ENCODE data around the gene DNAJB1.
A peak's percentile ranks its signal among the peaks of the same experiment; 100 is the strongest.
"Not testable (repeated sequence)": the region's sequence is repeated elsewhere in the genome, so short reads cannot be mapped to it uniquely, and the experiment has no call there.

DNAJB1 gene

DNA sequence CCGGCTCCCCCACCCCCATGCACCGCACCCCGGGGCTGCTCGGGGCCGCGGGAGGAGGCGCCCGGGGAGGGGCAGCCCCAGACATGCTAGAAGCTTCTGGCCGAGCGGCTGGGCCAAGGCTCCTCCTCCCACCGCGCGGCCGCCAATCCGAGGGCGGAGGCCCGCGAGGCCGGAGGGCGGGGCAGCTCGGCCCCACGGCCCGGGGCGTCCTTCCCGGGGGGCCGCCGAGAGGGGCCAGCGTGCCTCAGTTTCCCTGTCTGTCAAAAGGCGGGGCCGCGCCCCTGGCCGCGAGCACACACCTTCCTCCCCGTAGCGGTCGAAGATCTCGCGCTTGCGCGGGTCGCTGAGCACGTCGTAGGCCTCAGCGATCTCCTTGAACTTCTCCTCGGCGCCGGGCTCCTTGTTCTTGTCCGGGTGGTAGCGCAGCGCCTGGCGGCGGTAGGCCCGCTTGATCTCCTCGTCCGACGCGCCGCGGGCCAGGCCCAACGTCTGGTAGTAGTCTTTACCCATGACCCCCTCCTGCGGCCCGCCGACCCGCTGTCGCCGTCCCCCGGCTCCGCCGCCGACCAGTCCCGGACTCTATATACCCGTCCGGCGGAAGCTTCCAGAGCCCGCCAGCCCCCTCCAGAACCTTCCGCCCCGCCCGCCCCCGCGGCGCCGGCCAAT lies at the start of gene DNAJB1:
Gene DNAJB1, minus strand, starts transcription at position 558 of the 666 bp plus-strand sequence. Its CDS starts 48 bp downstream, at position 510.
- peak; percentile 80 for DNase-seq (ENCODE audit: low spot score)

DNA sequence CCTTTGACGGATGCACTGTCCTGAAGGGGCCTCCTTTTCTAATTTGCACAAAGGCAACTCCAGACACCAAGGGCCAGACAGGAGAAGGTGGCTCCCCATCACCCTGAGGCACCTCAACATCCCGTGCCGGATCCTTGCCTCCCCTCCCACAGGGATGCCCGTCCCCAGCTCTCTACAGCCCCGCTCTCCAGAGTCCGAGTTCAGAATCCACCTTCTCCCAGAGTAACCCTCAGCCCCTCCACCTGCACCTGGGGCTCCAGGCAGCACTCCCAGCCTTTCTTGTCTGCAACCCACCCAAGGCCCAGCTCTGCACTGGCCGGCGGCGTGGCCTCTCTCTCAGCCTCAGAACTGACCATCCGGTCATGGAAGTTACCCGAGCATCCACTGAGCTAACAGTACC lies 48.9 kb upstream of the DNAJB1 start:
- no peak for DNase-seq (ENCODE audit: low spot score)

DNA sequence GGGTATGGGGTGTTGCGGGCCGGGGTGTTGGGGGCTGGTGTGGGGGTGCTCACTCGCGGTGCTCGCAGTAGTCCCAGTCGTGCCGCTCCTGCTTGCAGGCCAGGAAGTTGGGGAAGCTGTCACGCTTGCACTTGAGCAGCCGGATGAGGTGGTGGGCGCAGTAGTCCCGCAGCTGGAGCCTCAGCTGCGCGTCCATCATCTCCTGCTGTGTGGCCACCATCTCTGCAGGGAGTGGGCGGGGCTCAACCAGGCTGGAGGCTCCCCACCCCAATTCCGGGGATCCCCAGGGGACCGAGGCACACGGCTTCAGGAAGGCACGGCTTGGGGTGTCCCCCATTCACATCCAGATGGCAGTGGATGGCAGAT lies 48.5 kb upstream of the DNAJB1 start:
- no peak for DNase-seq (ENCODE audit: low spot score)

DNA sequence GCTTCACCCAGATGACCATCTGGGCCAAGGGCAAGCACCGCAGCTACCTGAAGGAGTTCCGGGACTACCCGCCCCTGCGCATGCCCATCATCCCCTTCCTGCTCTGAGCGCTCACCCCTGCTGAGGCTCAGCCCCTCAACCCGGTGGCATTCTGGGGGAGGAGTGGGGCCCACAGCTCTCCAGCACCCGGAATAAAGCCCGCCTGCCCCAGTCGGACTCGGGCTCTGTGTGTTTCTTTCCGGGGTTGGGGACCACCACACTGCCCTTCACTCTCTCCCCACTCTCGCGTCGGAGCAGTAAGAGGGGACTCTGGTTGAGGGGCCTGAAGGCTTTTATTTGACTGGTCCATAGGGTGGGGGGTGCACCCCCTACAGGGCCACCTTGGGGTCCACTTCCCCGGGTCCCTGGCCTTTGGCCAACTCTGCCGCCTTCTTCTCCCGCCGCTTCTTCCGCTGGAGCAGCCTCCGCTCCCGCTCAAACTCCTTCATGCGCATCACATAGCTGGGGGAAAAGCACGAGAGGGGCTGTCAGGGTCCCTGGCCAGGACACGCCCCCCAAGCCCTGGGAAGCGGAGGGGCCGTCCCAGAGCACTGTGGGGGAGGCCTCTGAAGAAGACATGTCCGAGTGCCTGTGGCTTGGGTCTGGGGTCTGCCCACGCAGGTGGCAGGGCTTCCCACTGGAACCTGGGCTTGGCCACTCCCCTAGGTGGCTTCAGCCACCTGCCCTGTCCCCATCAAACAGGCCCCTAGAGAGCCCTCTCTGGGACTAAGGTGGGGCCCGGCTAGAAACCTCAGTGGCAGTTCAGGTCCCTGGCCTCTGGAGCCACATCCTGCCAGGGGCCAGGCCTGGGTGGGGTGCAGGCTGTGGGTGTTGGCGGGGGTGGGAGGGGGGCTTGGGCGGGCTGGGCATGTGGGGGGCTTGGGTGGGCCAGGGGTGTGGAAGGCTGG lies 47.8 kb upstream of the DNAJB1 start:
- DNase-seq (ENCODE audit: low spot score) = no peak

DNA sequence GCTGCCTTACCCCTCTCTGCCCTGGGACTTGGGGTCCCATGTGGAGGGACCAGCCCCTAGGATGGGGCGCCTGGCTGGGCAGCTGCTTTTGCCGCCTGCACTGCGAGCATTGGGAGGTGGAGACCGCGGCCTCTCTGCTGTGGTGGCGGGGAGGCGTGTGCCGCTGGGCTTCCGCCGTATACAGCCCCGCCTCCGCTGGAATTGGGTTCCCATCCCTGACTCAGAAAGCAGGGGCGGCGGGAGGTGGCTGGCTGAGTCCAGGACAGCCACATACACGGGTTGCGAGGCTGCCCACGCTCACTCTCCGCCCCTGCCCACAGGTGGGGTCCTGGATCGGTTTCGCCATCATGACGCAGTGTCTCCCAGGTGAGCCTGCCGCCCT lies 47.1 kb upstream of the DNAJB1 start:
- no peak for DNase-seq (ENCODE audit: low spot score)

DNA sequence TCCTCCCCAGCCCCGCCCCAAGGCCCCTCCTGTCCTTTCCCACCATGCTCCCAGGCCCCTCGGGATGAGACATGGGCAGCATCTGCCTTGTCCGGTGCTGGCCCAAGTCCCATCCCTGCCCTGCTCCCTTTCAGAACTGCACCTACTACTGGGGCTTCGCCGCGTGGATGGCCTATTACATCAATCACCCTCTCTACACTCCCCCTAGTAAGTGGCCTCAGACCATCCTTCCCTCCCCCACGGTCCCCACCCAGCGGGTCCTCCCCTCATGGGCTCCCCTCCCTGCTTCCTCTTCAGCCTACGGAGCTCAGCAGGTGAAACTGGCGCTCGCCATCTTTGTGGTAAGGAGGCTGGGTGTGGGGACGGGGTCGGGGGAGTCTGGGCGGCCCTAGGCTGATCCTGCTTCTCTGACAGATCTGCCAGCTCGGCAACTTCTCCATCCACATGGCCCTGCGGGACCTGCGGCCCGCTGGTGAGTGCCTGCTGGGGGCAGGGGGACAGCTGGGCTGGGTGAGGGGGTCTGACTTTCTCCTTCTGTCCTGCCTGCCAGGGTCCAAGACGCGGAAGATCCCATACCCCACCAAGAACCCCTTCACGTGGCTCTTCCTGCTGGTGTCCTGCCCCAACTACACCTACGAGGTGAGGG lies 46.6 kb upstream of the DNAJB1 start:
- DNase-seq (ENCODE audit: low spot score) = not testable (repeated sequence)

DNA sequence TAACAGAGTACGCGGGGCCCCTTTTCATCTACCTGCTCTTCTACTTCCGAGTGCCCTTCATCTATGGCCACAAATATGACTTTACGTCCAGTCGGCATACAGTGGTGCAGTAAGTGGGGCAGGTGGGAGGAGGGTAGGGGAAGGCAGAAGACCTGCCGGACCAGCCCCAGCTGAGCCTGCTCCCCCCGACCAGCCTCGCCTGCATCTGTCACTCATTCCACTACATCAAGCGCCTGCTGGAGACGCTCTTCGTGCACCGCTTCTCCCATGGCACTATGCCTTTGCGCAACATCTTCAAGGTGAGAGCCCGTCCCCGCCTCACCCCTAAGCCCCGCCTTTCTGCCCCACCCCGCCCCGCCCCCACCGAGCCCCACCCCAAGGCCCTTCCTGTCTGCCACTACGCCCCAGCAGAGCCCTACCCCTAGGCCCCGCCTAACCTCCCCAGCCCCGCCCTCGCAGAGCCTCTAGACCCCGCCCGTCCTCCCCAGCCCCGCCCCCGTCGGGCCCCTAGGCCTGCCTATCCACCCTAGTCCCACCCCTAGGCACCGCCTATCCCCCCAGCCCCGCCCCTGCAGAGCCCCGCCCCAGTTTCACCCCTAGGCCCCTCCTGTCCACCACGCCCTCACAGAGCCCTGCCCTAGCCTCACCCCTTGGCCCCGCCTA lies 45.9 kb upstream of the DNAJB1 start:
- DNase-seq (ENCODE audit: low spot score) = peak; percentile 49

DNA sequence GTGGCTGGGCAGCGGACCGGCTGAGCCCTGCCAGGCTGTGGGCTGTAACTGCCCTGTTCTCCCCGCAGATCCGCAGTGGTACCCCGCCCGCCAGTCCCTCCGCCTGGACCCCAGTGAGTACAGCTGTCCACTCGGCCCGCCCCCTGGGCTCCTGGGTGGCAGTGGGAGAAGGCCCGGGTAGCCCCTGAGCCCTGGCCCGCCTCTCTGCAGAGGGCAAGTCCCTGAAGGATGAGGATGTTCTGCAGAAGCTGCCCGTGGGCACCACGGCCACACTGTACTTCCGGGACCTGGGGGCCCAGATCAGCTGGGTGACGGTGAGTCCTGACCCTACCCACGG lies 45.4 kb upstream of the DNAJB1 start:
- DNase-seq (ENCODE audit: low spot score) = no peak

DNA sequence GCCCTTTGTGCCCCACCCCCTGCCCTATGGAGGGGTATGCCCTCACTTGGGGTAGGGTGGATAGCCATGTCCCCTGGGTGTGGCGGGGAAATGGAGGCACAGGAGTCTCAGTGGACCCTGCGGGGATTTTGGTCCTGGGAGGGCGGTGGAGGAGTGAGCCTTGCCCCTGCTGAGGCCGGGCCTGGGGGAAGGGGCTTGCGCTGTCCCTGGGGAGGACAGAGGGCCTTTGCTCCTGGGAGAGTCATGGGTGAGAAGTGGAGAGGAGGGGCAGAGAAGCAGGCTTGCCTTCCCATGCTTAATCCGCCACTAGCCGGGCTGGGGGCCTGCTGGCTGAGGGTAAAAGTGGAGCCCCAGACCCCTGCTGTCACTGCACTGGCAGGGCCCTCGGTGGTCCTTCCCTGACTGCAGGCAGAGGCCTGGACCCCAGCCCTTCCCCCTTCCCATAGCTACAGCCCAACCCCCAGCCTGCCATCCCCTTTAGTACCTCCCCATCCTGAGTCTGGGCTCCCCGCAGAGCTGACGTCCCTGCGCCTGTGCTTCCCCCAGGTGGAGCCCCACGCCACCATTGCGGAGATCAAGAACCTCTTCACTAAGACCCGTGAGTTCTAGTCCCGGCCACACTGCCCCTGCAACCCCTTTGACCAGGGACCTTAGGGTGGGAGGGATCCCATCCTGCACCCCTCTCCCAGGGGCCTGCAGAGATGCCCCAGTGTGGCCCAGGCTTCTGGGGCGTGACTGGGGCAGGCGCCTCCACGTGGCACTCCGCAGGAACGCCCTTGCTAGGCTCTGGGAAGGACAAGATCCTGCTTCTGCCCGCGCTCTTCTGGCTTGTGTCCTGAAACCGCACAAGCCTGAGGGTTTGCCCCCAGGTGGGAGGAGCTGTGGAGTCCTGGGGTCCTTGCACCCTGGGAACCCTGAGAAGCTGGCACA lies 44.7 kb upstream of the DNAJB1 start:
- DNase-seq (ENCODE audit: low spot score) = no peak

DNA sequence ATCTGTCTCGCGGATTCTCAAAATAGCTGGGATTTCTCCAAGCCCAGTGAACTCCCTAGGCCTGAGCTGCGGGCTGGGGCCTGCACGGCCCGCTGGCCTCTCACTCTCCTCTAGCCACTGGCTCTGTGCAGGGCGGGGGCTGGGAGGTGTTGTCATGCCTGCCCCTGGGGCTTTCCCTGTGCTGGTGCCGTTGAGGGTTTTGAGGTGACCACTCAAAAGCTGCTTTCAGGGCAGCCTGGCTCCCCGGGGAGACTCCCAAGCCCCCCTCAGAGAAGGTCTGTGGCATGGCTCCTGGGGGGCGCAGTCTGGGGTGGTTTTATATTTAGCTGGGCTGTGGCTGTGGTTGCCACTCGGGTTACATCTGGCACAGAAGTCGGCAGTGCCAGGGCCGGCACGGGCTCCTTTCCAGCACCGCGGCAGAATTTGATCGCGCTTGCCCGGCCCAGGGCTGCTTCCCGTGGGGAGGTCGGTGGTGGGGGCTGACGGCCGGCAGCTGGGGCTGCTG lies 43.7 kb upstream of the DNAJB1 start:
- no peak for DNase-seq (ENCODE audit: low spot score)

DNA sequence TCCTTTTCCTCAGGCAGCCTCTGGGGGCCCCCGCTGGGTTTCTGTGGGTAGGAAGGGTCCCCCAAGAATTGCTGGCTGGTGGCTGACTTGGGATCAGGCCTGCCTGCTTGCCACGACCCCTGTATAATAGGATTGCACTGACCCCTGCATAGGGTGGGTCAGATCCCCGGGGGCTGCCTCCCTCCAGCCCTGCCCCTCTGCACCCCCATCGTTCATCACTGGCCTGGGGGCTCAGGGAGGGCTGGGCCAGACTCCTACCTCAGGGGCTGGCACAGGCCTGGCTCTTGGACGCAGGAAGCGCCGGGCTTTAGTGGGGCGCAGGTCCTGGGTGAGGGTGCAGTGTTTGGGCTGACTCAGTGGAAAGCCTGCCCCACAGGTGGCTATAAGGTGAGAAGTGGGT lies 43.1 kb upstream of the DNAJB1 start:
- no peak for DNase-seq (ENCODE audit: low spot score)

DNA sequence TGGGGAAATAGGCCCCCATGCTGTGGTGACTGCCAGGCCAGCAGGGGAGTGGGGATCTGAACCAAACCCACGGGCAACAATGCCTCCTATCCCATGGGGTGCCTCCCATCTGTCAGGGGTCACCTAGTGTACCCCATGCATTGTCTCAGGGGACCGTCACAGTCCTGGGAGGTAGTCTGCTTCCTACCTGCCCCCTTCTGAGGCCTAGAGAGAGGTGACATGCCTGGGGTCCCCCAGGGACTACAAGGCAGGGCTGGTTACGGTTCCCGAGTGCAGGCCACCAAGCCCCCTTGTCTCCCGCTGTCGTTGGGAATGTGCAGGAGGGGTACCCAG lies 42.5 kb upstream of the DNAJB1 start:
- no peak for DNase-seq (ENCODE audit: low spot score)

DNA sequence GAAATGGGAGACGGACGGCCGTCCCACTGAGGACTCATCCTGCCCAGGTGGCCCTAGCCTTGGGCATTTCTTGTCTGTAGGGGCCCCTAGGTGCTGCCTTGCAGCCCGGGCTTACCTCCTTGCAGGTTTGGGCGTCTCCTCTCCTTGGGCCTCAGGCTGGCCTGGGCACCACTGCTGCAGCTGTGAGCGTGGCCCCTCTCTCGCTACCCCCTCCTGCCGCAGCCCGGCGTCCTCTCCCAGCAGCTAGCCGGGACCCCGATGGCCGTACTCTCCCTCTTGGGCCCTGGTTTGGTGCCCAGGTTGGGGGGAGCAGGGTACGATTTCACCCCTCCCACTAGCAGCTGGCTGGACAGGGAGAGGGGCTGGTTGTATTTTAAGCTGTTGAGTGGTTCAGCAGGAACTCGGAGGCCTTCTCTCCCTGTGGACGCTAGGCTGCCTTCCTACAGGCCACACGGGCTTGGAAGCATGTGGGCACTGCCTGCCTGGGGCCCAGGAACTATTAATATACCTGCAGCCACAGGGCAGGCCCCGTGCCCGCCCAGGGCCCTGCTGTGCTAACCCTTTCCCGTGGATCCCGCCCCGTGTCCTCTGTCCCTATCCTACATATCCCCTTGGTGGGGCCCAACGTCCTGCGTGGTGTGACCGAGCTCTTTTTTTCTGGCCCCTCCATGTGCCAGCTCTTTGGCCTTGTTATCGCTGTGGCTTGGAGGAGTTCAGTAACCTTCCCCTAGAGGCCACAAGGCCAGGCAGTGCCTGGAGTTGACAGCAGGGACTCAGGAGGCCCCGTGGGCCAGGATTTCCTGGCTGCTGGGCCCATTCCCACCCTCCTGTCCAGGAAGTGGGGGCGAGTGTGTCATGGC lies 41.9 kb upstream of the DNAJB1 start:
- no peak for DNase-seq (ENCODE audit: low spot score)

DNA sequence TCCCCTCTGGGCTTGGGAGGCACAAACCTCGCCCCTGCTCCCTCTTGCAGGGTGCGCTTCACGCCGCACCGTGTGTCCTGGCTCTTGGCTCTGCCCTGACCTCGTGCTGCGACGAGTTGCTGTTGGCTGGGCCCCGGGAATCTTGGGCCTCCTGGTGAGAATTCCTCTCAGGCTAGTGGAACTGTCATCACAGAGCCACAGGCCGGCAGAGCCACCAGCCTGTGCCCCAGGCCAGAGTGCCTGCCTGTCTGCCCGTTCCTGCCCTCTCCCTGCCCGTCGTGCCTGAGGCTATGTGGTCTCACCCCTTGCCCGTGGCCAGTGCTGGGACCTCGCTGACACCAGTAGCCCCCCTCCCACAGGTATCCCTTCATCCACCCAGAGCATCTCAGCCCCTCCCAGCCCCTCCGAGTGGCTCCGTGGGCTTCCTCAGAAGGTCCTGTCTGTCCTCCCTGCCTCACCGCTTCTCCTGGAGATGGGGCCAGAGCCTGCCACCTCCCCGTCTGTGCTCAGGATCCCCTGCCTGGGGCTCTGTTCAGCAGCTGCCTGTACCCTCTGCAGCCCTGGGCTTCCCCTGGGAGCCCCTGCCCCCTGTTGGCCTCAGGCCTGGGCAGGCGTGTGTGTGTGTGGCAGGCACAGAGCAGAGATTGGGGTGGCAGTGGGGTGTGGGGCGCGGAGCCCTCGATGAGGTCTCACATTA lies 40.3 kb upstream of the DNAJB1 start:
- no peak for DNase-seq (ENCODE audit: low spot score)

DNA sequence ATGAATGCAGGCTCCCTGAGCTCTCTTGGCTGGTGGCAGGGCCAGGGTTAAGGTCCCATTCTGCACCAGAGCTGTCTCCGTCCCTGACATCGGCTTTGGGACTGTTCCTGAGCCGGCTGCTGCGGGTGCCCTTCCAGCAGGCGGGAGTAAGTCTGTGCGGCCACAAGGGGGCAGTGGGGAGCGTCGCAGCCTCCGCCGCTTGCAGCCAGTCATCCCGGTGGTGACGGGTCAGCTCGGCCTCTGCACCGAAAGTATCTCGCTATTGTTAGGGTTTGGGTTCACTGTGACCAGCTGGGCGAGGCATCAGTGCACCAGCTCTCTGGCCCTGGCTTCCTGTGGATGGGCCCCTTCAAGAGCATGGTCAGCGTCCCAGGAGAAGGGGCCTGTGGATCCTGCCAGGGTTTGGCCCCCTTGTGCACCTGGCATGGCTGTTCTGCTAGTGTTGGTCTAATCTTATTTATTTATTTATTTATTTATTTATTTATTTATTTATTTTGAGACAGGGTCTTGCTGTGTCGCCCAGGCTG lies 38.5 kb upstream of the DNAJB1 start:
- DNase-seq (ENCODE audit: low spot score) = peak; percentile 89

DNA sequence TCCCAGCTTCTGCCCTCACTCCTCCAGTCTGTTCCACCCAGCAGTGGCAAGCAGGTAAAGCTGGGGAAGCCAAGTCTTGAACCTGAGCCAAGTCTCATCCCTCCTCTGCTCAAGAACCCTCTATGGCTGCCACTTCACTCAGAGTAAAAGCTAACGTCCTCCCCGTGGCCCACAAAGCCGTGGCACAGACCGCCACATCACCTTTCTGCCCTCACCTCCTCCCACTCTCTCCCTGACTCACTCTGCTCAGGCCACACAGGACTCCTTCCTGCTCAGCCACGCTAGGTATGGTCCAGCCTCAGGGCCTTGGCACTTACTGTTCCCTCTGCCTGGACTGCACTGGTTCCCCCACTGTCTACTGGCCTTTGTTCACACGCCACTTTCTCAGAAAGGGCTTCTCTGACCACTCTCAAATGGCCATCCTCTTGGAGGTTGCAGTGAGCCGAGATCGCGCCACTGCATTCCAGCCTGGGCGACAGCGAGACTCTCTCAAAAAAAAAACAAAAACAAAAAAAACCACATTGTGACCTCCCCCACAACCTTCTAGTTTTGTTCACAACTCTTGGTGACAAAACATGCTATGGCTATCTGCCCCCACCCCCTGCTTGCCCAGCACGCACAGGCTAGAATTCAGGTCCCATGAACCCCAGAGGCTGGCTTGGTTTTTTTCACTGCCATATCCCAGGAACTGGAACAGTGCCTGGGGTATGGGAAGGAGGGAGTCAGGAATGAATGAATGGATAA lies 37.9 kb upstream of the DNAJB1 start:
- no peak for DNase-seq (ENCODE audit: low spot score)

DNA sequence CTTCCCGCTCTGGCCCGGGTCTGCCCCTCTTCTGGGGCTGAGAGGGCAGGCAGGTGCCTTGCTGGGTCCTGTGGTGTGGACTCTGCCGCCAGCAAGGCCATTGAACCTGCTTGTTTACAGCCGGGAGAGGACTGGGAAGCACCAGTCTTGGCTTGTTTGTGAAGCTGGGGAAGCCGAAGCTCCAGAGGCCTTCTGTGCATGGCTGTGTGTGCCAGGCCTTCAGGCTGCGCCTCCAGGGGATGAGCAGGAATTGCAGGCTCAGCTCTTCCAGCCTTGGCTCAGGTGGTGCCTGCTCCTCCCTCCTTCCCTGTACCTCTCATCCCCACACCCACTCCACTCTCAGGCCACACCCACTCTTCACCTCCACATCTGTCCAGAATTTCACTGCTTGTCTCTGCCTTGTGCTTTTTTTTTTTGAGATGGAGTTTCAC lies 36.2 kb upstream of the DNAJB1 start:
- DNase-seq (ENCODE audit: low spot score) = peak; percentile 27

DNA sequence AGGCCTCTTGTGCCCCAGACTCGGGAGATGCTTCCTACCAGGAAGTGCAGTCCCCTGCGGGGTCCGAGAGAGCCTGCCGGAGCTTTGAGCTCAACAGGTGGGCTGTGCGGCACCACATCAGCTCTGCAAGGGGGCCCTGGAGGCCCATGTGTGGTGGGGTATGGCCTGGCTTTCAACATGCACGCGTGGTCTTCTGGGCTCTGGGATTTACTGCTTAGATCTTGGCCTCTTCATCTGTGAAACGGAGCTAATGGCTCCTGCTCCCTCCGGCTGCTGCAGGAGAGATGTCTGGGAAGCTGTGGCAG lies 35.7 kb upstream of the DNAJB1 start:
- no peak for DNase-seq (ENCODE audit: low spot score)
